Muscle layer of colon (tissue), 2 donors: ENCODE data around the gene LYPD4.

ENCODE experiments used
- H3K27ac ChIP-seq: one replicate; pipeline ENCODE4 v1.7.0; 2013; ENCODE audit warnings: low read depth, mild to moderate bottlenecking, low read length, moderate library complexity
- H3K27me3 ChIP-seq, 2 donors: one replicate each; pipeline ENCODE4 v1.7.0; 2013; ENCODE audit warnings: low read length in 2 of 2, mild to moderate bottlenecking in 2 of 2; ENCODE audit not compliant: insufficient read depth in 2 of 2, control insufficient read depth in 1 of 2
- H3K36me3 ChIP-seq: one replicate; pipeline ENCODE4 v1.7.0; 2013; ENCODE audit warnings: mild to moderate bottlenecking, low read length; ENCODE audit not compliant: insufficient read depth
- H3K4me1 ChIP-seq: one replicate; pipeline ENCODE4 v1.7.0; 2013; ENCODE audit warnings: mild to moderate bottlenecking, low read length; ENCODE audit not compliant: insufficient read depth
- H3K4me3 ChIP-seq, 2 donors: one replicate each; pipeline ENCODE4 v1.7.0; 2013; ENCODE audit warnings: low read length in 2 of 2, low read depth in 1 of 2, mild to moderate bottlenecking in 1 of 2, moderate library complexity in 1 of 2
- H3K9ac ChIP-seq: one replicate; pipeline ENCODE4 v1.7.0; 2013; ENCODE audit warnings: low read length
- H3K9me3 ChIP-seq: one replicate; pipeline ENCODE4 v1.7.0; 2013; ENCODE audit warnings: mild to moderate bottlenecking, low read length
- donor health status: abdominal sarcoma.
- donor health status: Adenocarcinoma of cecum.

The LYPD4 gene

GRCh38 chr19:41808663-41809566 lies 35.6 kb downstream of the LYPD4 start:
- Histone ChIP-seq H3K27ac (no peak overlapping the region), H3K9ac (no peak overlapping the region), H3K9me3 (no peaks in the 10 kb centered on the region), H3K27me3 (peaks cover 0 to 4% of the 10 kb centered on the region in 2 donors), H3K4me1 (no peaks in the 10 kb centered on the region), H3K36me3 (no peaks in the 10 kb centered on the region), H3K4me3 (no peak overlapping the region)

GRCh38 chr19:41807176-41807575 lies 37.3 kb downstream of the LYPD4 start:
- Histone ChIP-seq H3K9me3 (no peaks in the 10 kb centered on the region), H3K4me1 (no peaks in the 10 kb centered on the region), H3K27ac (no peak overlapping the region), H3K27me3 (peaks cover 0 to 4% of the 10 kb centered on the region in 2 donors), H3K4me3 (no peak overlapping the region), H3K9ac (no peak overlapping the region), H3K36me3 (no peaks in the 10 kb centered on the region)

GRCh38 chr19:41804336-41804735 lies 40.1 kb downstream of the LYPD4 start:
- no peaks in the 10 kb centered on the region for H3K27me3 ChIP-seq
- H3K4me1 ChIP-seq = no peaks in the 10 kb centered on the region
- H3K27ac ChIP-seq = no peak overlapping the region
- H3K36me3 ChIP-seq = no peaks in the 10 kb centered on the region
- H3K9me3 ChIP-seq = no peaks in the 10 kb centered on the region
- H3K9ac ChIP-seq = no peak overlapping the region
- no peak overlapping the region for H3K4me3 ChIP-seq

GRCh38 chr19:41802770-41803169 lies 41.7 kb downstream of the LYPD4 start:
- Histone ChIP-seq H3K4me3 (no peak overlapping the region), H3K27ac (no peak overlapping the region), H3K9me3 (no peaks in the 10 kb centered on the region), H3K27me3 (no peaks in the 10 kb centered on the region), H3K4me1 (no peaks in the 10 kb centered on the region), H3K9ac (no peak overlapping the region), H3K36me3 (no peaks in the 10 kb centered on the region)

- no peak overlapping the region for H3K4me3 ChIP-seq
- no peaks in the 10 kb centered on the region for H3K4me1 ChIP-seq
- no peaks in the 10 kb centered on the region for H3K9me3 ChIP-seq
- no peaks in the 10 kb centered on the region for H3K36me3 ChIP-seq
- no peaks in the 10 kb centered on the region for H3K27me3 ChIP-seq
- H3K9ac ChIP-seq = no peak overlapping the region
- H3K27ac ChIP-seq = no peak overlapping the region
These were observed 42.7 kb downstream of the LYPD4 start for GRCh38 chr19:41801792-41802211.

- H3K4me1 ChIP-seq = no peaks in the 10 kb centered on the region
- H3K27ac ChIP-seq = no peak overlapping the region
These were observed 43.5 kb downstream of the LYPD4 start for GRCh38 chr19:41801031-41801430.

GRCh38 chr19:41799444-41800000 lies 45.0 kb downstream of the LYPD4 start:
- no peak overlapping the region for H3K4me3 ChIP-seq
- no peak overlapping the region for H3K9ac ChIP-seq
- no peaks in the 10 kb centered on the region for H3K4me1 ChIP-seq
- no peaks in the 10 kb centered on the region for H3K9me3 ChIP-seq
- H3K27ac ChIP-seq = no peak overlapping the region
- H3K36me3 ChIP-seq = no peaks in the 10 kb centered on the region
- no peaks in the 10 kb centered on the region for H3K27me3 ChIP-seq

More at GRCh38 chr19:41801031-41801430, 43.5 kb downstream of the LYPD4 start:
- H3K9me3 ChIP-seq = no peaks in the 10 kb centered on the region
- H3K4me3 ChIP-seq = no peak overlapping the region
- H3K36me3 ChIP-seq = no peaks in the 10 kb centered on the region
- H3K9ac ChIP-seq = no peak overlapping the region
- H3K27me3 ChIP-seq = no peaks in the 10 kb centered on the region

- no peaks in the 10 kb centered on the region for H3K9me3 ChIP-seq
- no peaks in the 10 kb centered on the region for H3K36me3 ChIP-seq
- H3K27ac ChIP-seq = no peak overlapping the region
- H3K4me3 ChIP-seq = no peak overlapping the region
- H3K9ac ChIP-seq = no peak overlapping the region
- H3K4me1 ChIP-seq = no peaks in the 10 kb centered on the region
- no peaks in the 10 kb centered on the region for H3K27me3 ChIP-seq
These were observed 47.6 kb downstream of the LYPD4 start for GRCh38 chr19:41796901-41797300.

GRCh38 chr19:41796362-41796761 lies 48.1 kb downstream of the LYPD4 start, which contains the start of gene CEACAM3:
TSS of gene CEACAM3 (plus strand) at chr19:41796587. CDS start at chr19:41796678, 91 bp downstream.
- Histone ChIP-seq H3K36me3 (no peaks in the 10 kb centered on the region), H3K27ac (no peak within 1 kb of the TSS), H3K4me1 (no peaks in the 10 kb centered on the region), H3K9me3 (no peaks in the 10 kb centered on the region), H3K27me3 (no peaks in the 10 kb centered on the region), H3K9ac (no peak within 1 kb of the TSS), H3K4me3 (no peak within 1 kb of the TSS)

GRCh38 chr19:41795031-41795461 lies 49.4 kb downstream of the LYPD4 start:
- Histone ChIP-seq H3K4me3 (no peak overlapping the region), H3K9me3 (no peaks in the 10 kb centered on the region), H3K27me3 (no peaks in the 10 kb centered on the region), H3K4me1 (no peaks in the 10 kb centered on the region), H3K36me3 (no peaks in the 10 kb centered on the region), H3K27ac (no peak overlapping the region), H3K9ac (no peak overlapping the region)

GRCh38 chr19:41793414-41793727 lies 51.1 kb downstream of the LYPD4 start:
- no peaks in the 10 kb centered on the region for H3K27me3 ChIP-seq
- no peak overlapping the region for H3K4me3 ChIP-seq
- H3K36me3 ChIP-seq = no peaks in the 10 kb centered on the region

More at GRCh38 chr19:41793414-41793727, 51.1 kb downstream of the LYPD4 start:
- no peak overlapping the region for H3K27ac ChIP-seq
- no peaks in the 10 kb centered on the region for H3K4me1 ChIP-seq
- H3K9ac ChIP-seq = no peak overlapping the region
- H3K9me3 ChIP-seq = no peaks in the 10 kb centered on the region
